ENCODE data around the gene COPS4.

- no peak for TF ChIP-seq CTCF (IDR thresholded peaks at IDR 0.05)
- TF ChIP-seq ZFX (IDR thresholded peaks at IDR 0.05; ENCODE audit: borderline replicate concordance), result no peak
These were observed 40.5 kb downstream of the COPS4 start for GRCh38 chr4:83075311-83076095.
